GM19455 (cell line): ENCODE data around the gene ATP6V0A1.

ENCODE experiments used
- ATAC-seq: cut with Tn5 transposase; IDR thresholded peaks from one replicate; pipeline ENCODE4 v1.9.1; 2021; ENCODE audit not compliant: unreplicated experiment

The ATP6V0A1 gene

DNA sequence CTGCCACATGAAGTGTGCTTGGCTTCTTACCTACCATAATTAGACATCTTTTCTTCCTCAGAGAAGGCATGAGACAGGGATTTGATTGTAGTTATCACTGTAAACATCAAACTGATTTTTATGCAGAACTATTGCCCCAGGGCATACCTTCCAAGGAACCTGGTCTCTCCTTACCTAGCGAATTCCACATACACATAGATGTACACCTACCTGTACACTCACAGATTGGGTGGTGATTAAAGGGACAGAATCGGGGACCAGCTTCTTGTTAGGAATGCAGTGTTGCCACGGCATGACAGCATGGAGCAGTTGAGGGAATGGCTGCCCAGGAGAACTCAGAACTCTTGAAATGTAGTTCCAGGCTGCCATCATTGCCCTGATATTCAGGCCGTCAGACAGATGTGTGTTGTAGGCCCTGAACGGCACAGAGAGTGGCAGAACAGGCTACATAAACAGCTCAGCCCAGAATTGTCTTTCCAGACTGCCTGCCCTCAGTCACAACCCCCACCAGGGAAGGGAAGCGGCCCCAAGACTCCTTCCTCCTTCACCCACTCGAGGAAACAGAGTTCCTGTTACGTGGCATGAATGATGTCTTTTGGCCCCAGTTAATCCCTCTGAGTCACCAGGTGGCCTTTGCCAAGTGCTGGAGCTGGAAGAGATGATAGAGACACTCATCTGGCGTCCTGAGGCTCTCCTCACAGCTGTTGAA lies 59.5 kb downstream of the ATP6V0A1 start:
- ATAC-seq = no peak

DNA sequence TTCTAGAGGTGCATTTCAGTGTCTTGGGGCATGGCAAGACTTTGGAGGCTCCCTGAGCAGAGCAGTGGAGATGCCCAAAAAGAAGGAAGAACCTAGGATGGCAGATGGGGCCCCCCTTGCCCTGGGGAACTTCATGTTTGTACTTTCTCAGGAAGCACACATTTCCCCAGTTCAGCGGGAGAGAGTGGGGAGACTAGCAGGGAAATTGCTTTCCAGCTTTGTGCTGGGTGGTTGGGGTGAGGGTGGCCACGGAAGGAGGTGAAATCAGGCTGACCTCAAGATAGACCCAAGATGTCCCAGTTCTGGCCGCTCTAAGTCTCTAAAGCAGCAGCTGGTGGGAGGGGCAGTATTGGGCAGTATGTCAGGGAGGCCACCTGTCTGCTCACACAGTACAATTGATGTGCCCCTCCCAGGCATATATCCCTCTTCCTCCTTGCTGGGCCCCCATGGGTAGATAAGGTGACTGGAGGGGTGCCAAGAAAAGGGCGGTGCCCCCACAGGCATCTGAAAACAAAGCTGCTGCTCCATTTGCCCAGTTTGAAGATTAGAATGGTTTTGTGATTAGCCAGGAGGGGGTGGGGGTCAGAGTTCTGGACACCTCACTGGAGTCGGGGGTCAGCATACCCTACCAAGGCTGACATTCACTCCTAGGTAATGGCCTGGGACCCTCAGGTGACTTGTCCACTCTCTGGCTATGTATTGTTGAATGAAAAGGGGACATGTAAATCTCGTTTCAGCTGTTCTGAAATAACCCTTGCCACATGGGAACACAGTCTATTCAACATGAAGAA lies 60.3 kb downstream of the ATP6V0A1 start:
- ATAC-seq = no peak

DNA sequence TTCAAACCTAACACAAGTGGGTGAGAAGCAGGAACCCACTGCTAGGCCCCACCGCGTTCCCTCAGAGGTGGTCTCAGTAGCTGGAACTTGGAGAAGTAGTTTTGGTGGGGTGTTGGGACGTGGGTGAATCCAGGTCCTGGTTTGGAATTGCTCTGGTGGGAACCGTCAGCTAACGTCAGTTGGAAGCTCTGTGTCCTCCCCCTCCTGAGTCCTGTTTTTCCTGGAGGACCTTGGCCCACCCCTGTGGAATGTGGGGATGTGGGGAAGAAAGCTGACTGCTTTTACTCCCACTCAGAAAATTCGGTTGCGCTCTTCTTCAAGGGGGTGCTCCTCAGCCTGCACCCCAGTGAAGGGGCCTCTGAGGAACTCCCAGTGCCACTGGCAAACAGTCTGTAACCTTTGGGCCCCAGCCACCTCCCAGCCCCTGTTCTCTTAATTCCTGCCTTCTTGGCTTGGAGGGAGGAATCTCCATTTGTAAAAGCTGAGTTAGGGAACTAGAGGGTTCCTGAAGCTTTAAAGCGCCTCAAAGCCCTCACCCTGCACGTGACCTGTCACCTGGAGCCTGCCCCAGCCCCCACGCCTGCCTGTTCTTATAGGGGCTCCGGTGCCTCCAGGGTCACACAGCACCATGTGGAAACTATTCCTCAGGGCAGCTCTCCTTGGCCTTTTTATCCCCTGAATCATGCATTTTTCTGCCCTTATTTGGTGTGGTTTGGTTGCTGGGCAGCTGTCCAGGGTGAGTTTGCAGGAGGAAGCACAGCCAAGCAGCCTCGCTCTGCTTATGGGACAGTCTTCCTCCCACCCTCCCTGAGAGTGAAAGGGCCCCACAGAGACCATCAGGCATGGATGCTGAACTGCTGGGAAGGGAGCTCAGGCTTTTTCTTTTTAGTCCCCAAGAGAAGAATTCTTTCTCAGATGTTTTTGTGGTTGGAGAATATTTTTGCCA lies 61.1 kb downstream of the ATP6V0A1 start:
- ATAC-seq = no peak

DNA sequence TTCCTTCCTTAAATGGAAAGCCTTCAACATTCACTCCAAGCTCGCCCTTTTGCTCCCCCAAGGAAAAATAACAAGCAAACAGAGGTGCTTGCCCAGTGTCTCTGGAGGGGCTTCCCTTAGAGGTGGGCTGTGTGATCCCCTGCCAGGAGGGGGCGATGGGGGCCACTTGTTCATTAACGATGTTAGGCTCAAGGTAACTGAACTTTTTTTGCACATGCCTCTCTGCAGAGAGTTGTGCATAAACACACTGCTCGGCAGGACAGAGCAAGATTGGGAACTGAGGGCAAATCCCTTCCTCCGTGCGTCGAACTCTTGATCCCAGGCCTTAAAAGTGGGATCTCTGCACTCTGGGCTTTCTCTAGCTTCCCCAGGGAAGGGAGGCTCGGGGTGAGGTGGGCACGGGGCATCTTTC lies 61.9 kb downstream of the ATP6V0A1 start:
- ATAC-seq = no peak

DNA sequence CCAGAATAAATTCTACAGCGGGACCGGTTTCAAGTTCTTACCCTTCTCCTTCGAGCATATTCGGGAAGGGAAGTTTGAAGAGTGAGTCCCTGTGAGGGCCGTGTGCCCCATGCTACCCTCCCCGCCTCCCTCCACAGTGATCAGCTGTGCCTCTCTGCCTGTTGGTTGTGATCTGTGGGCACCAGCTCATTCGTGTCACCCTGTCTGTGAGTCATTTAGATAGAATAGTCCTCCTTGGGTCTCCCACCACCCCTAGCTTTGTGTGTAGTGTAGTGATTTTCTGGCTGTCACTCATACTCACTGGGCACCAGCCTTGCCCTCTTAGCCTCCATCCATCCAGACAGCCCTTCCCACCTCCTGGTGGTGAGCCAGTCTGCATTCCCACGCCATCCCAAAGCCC lies 62.4 kb downstream of the ATP6V0A1 start:
- no peak for ATAC-seq

DNA sequence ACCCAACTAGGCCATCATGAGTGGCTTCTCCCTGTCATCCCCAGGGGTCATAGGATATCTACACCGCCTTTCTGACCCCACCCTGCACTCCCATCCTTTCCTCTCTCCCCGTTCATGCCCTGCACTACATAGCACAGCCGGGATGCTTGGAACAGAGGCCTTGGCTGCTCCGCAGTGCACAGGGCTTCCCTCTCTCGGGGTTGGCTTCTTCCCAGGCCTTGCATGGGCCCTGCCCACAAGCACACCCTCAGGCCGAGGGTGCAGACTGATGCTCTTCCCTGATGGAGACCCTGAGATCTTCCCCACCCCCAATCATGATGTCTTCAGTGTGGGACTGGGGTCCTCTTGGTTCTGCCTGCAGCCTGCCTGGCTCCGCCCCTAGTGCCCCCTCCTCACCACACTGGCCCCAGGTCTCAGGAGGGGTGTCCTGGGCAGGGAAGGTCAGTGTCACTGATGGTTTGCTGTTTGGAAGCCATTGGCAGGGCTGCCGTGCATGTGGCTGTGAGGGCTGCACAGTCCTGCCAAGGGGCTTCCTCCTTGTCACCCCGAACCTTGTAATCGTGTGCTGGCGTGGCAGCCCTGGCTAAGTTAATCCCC lies 63.1 kb downstream of the ATP6V0A1 start:
- ATAC-seq = no peak

DNA sequence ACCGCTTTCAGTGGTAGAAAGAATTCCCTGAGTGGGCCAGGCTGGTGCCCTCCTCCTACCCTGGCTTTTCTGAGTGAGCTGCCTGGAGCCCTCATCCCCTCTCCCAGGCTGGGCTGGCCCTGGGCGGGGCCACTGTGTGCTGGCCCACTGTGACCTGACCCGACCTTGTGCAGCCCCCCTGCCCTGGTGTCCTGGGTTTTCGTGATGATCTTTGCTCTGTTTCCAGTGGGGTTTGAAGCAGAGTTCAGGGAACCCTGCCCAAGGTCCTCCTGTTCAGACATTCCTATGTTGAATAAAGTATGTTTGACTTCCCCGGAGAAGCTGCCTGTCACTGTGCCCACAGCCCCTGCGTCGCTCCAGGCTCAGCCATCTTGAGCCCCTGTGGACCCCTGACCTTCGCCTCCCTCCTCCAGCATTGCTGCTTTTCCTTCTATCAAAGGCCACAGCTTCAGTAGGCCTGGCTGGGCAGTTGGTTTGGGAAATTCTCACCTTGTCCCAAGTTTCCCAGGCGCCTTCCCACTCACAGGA lies 63.6 kb downstream of the ATP6V0A1 start:
- ATAC-seq = no peak

DNA sequence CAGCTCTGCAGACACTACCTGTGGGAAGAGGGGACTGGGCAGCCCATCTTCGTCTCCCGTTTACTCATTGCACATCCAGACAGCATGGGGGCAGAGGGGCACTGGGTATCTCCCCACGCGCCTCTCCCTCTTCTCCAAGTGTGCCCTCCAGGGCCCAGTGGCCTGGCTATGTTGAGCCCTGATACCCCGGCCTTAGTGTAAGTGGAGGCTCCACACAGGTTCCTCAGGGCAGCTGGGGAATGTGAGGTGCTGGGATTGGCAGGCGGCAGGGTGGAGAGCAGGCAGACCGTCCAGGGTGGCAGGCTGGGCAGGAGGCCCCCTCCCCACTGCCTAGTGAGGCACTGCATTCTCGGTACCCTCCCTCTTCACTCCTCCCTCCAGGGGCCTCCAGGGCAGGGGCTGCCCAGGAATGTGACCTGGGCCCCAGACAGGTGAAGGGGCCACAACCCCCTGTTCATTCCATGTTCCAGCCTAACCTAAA lies 64.2 kb downstream of the ATP6V0A1 start:
- ATAC-seq = no peak

DNA sequence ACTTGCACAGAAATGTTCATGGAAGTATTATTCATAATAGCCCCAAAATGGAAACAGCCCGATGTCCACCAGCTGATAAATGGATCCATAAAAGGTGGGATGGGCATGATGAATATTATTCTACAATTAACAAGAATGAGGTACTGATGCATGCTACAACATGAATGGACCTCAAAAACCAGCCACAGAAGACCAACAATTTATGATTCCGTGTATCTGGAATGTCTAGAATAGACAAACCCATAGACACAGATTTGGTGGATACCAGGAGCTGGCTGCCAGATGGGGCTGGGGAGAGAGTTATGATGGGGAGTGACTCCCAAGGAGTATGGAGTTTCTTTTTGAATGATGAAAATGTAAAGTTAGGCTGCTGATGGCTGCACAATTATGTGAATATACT lies 66.5 kb downstream of the ATP6V0A1 start:
- no peak for ATAC-seq

DNA sequence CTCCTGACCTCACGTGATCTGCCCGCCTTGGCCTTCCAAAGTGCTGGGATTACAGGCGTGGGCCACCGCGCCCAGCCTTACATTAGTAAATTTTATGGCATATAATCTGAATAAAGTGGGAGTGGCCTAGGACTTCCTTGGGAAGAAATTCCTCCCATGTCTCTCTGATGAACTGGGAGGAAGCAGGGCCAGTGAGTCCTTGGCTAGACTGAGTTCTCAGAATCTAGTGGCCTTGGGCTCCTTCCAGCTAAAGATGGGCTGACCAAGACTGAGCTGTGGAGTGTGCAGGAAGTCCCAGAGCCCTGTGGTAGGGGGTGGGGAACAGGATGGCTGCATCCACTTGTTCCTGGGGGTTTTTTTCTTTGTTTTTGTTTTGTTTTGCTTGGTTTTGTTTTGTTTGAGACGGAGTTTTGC lies 67.4 kb downstream of the ATP6V0A1 start:
- ATAC-seq = no peak

DNA sequence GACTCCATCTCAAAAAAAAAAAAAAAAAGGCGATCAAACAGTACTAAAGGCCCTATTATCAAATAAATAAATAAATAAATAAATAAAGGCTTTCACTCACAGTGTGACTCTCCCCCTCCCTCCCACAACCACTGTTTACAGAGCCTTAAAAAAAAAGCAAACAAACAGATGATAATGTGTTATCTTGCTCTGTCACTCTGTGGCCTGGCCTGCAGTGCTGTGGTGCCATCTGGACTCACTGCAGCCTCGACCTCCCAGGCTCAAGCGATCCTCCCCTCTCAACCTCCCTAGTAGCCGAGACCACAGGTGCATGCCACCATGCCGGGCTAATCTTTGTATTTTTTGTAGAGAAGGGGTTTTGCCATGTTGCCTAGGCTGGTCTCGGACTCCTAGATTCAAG lies 69.3 kb downstream of the ATP6V0A1 start:
- no peak for ATAC-seq

DNA sequence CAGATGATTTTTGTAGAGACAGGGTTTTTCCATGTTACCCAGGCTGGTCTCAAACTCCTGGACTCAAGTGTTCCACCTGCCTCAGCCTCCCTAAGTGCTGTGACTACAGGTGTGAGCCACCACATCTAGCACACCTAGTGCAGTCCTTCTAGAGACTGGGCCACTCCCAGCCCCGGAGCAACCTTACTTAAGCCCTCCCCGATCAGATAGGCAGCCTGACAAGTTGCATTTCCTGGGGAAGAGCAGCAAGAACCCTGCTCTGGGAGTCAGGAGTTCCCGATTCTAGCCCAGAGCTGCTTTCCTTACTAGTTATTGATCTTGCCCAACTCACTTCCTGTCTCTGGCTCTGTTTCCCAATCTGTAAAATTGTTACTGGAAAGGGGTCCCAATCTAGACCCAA lies 70.4 kb downstream of the ATP6V0A1 start:
- no peak for ATAC-seq

DNA sequence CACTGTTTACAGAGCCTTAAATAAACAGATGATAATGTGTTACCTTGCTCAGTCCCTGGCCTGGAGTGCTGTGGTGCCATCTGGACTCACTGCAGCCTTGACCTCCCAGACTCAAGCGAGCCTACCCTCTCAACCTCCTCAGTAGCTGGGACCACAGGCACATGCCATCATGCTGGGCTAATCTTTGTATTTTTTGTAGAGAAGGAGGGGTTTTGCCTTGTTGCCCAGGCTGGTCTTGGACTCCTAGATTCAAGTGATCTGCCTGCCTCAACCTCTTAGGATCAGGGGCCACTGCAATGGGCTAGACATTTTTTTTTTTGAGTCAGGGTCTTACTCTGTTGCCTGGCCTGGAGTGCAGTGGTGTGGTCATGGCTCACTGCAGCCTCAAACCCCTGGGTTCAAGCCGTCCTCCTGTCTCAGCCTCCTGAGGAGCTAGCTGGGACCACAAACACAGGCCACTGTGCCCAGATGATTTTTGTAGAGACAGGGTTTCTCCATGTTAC lies 72.3 kb downstream of the ATP6V0A1 start:
- no peak for ATAC-seq

DNA sequence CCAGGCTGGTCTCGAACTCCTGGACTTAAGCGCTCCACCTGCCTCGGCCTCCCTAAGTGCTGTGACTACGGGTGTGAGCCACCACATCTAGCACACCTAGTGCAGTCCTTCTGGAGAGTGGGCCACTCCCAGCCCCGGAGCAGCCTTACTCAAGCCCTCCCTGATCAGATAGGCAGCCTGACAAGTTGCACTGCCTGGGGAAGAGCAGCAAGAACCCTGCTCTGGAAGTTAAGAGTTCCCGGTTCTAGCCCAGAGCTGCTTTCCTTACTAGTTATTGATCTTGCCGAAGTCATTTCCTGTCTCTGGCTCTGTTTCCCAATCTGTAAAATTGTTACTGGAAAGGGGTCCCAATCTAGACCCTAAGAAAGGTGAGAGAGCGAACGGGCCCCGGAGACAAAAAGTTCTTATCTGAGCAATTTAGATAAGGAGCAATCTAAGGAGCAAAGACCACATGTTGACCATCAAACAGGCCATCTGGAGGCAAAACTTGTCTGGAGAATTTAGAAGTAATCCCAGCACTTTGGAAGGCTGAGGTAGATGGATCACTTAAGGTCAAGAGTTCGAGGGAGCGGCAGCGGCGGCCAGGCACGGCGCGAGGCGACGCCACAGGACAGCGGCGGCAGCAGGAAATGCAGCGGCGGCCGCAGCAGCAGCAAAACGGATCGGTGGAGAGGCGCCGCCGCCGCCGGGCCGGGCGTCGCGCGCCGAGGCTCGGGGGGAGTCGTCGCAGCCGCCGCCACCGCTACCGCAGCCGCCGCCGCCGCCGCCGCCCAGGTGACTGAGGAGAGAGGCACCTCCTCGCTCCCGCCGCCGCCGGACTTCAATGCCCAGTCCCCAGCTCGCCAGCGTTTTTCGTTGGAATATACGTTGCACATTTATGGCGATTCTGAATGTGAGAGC lies 73.0 kb downstream of the ATP6V0A1 start:
- no peak for ATAC-seq

DNA sequence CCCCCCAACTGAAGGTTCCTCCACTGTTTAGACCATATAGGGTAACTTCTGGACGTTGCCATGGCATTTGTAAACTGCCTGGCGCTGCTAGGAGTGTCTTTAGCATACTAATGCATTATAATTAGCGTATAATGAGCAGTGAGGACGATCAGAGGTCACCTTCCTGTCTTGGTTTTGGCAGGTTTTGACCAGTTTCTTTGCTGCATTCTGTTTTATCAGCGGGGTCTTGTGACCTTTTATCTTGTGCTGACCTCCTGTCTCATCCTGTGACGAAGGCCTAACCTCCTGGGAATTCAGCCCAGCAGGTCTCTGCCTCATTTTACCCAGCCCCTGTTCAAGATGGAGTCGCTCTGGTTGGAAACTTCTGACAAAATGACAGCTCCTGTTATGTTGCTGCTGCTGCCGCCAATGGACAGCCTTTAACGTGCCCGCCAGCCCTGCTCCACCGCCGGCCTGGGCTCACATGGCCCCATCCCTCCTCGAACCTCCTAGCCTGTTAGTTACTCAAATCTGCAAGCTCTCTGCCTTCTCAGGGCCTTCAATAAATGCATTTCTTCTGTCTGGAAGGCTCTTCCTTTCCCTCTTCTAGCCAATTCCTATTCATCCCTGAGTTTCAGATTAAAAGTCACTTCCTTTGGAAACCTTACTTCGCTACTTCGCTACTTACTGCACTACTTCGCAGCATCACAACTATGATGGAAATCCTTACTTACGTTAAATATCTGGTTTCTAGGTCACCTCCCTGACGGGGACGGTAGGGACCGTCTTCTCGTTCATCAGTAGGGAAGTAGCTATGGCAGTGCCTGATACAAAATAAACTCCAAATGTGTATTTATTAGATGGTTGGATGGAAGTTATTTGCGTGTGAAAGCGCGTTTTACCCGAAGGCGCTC lies 76.7 kb downstream of the ATP6V0A1 start:
- no peak for ATAC-seq

DNA sequence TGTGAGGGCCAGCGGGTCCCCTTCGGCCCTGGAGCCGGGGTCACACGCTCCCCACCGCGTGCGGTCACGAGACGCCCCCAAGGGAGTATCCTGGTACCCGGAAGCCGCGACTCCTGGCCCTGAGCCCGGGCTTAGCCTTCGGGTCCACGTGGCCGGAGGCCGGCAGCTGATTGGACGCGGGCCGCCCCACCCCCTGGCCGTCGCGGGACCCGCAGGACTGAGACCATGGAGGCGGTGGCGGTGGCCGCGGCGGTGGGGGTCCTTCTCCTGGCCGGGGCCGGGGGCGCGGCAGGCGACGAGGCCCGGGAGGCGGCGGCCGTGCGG lies 77.3 kb downstream of the ATP6V0A1 start, which contains the start of gene NAGLU:
NAGLU (plus strand) TSS at position 194 of the 324 bp plus-strand sequence; CDS start at position 226, 32 bp downstream.
- ATAC-seq = peak; percentile 84

DNA sequence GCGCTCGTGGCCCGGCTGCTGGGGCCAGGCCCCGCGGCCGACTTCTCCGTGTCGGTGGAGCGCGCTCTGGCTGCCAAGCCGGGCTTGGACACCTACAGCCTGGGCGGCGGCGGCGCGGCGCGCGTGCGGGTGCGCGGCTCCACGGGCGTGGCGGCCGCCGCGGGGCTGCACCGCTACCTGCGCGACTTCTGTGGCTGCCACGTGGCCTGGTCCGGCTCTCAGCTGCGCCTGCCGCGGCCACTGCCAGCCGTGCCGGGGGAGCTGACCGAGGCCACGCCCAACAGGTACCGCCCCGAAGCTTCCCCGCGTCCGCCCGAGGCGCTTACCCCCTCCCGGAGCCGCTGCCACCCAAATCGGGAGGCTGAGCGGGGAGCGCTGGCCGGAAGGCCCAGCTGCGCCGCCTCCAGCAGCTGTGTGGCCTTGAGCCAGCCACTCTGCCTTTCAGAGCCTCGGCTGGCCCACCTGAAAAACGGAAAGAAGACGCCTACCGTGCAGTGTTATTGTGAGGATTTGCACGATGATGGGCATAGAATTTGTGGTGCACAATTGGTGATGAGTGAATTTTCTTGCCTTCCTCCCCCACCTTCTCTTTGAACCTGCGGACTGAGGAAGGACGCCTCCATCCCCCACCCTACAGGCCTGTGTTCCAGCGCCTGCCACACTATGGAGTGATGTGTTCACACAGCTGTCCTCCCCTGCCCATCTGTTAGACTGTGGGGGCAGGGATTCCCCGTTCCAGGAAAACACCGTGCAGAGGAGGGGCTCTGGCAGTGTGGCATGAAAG lies 77.9 kb downstream of the ATP6V0A1 start:
- peak; percentile 65 for ATAC-seq
